HCT116 (cell line): Measurements from ENCODE around the gene RBM23.

Source experiments
- EGR1 ChIP-seq: IDR thresholded peaks from 2 replicates; pipeline ENCODE4 v1.6.1; 2012; ENCODE audit warnings: low read depth
- EZH2 ChIP-seq: fragments of 200-600 bp; sonication (generic); IDR thresholded peaks from 2 replicates; pipeline ENCODE4 v1.6.1; 2017; ENCODE audit warnings: antibody characterized with exemption, mixed run types
- EZH2phosphoT487 ChIP-seq: fragments of 200-600 bp; IDR thresholded peaks from 2 replicates; pipeline ENCODE4 v1.6.1; 2018; ENCODE audit warnings: antibody characterized with exemption, borderline replicate concordance
- SIN3A ChIP-seq: IDR thresholded peaks from 2 replicates; pipeline ENCODE4 v1.6.1; 2012; ENCODE audit warnings: low read depth
- SP1 ChIP-seq: IDR thresholded peaks from 2 replicates; pipeline ENCODE4 v1.6.1; 2012; ENCODE audit warnings: low read depth
- SRF ChIP-seq: IDR thresholded peaks from 2 replicates; pipeline ENCODE4 v1.6.1; 2012; ENCODE audit warnings: low read depth
- TF ChIP-seq, protein P1 (sequence below): IDR thresholded peaks from 2 replicates; pipeline ENCODE4 v1.6.1; 2012
- TF ChIP-seq, protein P2 (sequence below), 3 experiments: fragments of 200-600 bp in 1 of 3; sonication (generic) in 1 of 3; IDR thresholded peaks in 2 of 3; conservative IDR thresholded peaks in 1 of 3; 2 replicates each; pipeline ENCODE4 v1.5.1; 2012 to 2017; ENCODE audit warnings: low read depth in 2 of 3, low read length in 2 of 3, antibody characterized with exemption in 1 of 3, borderline replicate concordance in 1 of 3, control low read depth in 1 of 3, mild to moderate bottlenecking in 1 of 3, mixed read lengths in 1 of 3, mixed run types in 1 of 3, moderate library complexity in 1 of 3; ENCODE audit not compliant: insufficient read depth in 1 of 3

DNA sequence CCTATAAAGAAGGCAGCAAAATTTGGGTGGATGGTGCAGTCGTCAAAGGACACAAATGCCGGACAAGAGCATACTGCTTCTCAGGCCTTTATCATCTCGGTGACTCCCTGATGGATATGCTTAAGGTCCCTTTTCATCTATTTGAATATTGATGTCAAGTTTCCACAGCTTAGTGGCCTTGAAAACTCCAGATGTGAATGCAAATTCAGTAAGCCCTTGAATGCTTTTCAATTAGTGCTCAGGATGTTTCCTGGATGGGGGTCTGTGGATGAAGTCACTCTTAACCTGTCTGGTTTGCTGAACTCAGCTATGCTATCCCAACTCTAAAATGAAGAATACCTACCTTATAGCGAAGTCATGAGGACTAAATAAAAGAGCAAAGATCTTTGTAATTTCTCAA, 25.2 kb downstream of the RBM23 start:
- TF ChIP-seq EZH2phosphoT487, result no peak
- TF ChIP-seq SRF, result no peak
- TF ChIP-seq, protein P1, sequence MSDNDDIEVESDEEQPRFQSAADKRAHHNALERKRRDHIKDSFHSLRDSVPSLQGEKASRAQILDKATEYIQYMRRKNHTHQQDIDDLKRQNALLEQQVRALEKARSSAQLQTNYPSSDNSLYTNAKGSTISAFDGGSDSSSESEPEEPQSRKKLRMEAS, result no peak
- TF ChIP-seq, protein P2, sequence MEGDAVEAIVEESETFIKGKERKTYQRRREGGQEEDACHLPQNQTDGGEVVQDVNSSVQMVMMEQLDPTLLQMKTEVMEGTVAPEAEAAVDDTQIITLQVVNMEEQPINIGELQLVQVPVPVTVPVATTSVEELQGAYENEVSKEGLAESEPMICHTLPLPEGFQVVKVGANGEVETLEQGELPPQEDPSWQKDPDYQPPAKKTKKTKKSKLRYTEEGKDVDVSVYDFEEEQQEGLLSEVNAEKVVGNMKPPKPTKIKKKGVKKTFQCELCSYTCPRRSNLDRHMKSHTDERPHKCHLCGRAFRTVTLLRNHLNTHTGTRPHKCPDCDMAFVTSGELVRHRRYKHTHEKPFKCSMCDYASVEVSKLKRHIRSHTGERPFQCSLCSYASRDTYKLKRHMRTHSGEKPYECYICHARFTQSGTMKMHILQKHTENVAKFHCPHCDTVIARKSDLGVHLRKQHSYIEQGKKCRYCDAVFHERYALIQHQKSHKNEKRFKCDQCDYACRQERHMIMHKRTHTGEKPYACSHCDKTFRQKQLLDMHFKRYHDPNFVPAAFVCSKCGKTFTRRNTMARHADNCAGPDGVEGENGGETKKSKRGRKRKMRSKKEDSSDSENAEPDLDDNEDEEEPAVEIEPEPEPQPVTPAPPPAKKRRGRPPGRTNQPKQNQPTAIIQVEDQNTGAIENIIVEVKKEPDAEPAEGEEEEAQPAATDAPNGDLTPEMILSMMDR (IDR thresholded peaks at IDR 0.05 in 2 of 3, conservative IDR thresholded peaks at IDR 0.05 in 1 of 3; ENCODE audit: borderline replicate concordance in 1 of 3, insufficient read depth in 1 of 3, low read depth in 2 of 3, low read length in 2 of 3), result no peak
- TF ChIP-seq SP1, result no peak
- no peak for TF ChIP-seq EZH2
- TF ChIP-seq EGR1, result no peak
- no peak for TF ChIP-seq SIN3A
